ENCODE results near the gene PDLIM3. TPM values are rescaled to one million over a fixed set of nuclear protein-coding genes. Genes with fewer than 3 reads are reported as not detected.

Gene PDLIM3
- total and polyA plus RNA-seq, 2 experiments from 2014 or later = 10.0 to 29.3 TPM

DNA sequence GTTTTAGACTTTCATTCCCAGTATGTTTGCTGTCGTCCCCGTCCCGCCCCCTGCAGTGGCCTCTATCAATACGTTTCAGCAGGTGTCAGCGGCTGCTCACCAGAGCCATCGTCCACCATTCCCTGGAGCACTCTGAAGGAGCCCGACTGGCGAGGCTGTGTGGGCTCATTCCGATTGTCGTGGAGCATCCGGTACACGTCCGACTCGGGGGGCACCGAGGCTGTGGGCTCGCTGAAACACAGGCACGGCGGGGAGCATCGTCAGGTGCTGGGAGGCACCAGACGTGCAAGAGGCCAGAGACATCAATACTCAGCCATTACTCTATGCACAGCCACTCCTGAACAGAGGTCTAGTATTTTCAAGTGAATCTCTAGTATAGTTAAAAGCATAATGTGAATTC lies 28.9 kb downstream of the PDLIM3 start:
- Histone ChIP-seq H2AFZ (no peak overlapping the region), H3K27ac (no peak overlapping the region), H3K4me1 (ENCODE audit: insufficient read depth) (no peaks in the 10 kb centered on the region), H3K9me3 (ENCODE audit: low read depth) (no peaks in the 10 kb centered on the region), H3K9me2 (replicated peaks; ENCODE audit: insufficient read depth) (no peaks in the 10 kb centered on the region), H3K27me3 (no peaks in the 10 kb centered on the region), H3K36me3 (replicated peaks; ENCODE audit: insufficient read depth, low read depth) (no peaks in the 10 kb centered on the region), H3K79me2 (no peaks in the 10 kb centered on the region), H4K20me1 (ENCODE audit: insufficient read depth, poor library complexity, severe bottlenecking) (no peaks in the 10 kb centered on the region), H3K4me3 (no peak overlapping the region), H3K4me2 (no peak overlapping the region)
- TF ChIP-seq, protein P1, sequence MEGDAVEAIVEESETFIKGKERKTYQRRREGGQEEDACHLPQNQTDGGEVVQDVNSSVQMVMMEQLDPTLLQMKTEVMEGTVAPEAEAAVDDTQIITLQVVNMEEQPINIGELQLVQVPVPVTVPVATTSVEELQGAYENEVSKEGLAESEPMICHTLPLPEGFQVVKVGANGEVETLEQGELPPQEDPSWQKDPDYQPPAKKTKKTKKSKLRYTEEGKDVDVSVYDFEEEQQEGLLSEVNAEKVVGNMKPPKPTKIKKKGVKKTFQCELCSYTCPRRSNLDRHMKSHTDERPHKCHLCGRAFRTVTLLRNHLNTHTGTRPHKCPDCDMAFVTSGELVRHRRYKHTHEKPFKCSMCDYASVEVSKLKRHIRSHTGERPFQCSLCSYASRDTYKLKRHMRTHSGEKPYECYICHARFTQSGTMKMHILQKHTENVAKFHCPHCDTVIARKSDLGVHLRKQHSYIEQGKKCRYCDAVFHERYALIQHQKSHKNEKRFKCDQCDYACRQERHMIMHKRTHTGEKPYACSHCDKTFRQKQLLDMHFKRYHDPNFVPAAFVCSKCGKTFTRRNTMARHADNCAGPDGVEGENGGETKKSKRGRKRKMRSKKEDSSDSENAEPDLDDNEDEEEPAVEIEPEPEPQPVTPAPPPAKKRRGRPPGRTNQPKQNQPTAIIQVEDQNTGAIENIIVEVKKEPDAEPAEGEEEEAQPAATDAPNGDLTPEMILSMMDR (IDR thresholded peaks at IDR 0.05; ENCODE audit: poor library complexity) = no peak
- no peak for TF ChIP-seq EZH2phosphoT487 (IDR thresholded peaks at IDR 0.05; ENCODE audit: low read depth, severe bottlenecking, unreplicated experiment)
- TF ChIP-seq EZH2 (IDR thresholded peaks at IDR 0.05; ENCODE audit: borderline replicate concordance) = no peak
- DNase-seq (ENCODE audit: low spot score) = no peak
- WGBS (ENCODE audit: low lambda C conversion rate, missing lambda C conversion rate) = 91% methylated on average over 20 of the region's 20 CpGs

DNA sequence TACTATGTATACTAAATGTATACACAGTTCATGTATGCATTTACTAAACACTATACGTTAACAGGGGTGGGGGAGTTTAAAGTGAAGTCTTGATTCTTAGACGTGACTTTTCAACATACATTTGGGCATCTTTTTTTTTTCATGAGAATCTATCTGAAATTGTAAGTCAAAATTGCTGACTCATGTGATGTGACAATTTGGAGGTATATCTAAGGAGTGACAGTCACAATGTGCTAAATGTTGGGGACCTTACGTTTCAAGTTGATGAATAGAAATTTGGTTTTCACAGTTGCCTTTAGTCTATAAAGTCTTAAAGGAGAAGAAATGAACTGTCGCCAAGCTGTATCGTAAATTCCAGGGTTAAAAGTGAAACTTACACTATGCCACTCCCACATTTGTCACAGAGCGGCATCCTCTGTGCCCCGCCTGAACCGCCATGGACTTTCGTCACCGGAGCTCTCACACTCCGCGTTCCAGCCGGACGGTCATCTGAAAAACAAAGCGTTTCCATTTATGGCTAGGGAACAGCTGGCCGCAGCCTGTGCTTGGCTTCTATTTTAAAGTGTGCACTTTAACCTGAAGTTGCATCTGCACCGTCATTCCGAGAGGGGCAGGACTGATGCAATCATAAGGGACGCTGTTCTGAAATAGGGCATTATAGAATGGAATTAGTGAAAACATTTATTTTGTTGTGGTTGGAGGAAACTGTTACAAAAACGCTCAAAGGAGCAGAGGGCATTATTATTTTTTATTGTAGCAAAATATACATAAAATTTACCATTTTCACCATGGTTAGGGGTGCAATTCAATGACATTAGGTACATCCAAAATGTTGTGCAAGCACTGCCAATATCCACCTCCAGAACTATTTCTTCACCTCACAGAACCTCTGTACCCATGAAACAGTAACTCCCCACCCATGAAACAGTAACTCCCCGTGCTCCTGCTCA lies 30.9 kb downstream of the PDLIM3 start:
- Histone ChIP-seq H4K20me1 (ENCODE audit: insufficient read depth, poor library complexity, severe bottlenecking) (no peaks in the 10 kb centered on the region), H3K36me3 (replicated peaks; ENCODE audit: insufficient read depth, low read depth) (no peaks in the 10 kb centered on the region), H3K27ac (no peak overlapping the region), H3K4me3 (no peak overlapping the region), H3K27me3 (no peaks in the 10 kb centered on the region), H2AFZ (no peak overlapping the region), H3K9me3 (ENCODE audit: low read depth) (no peaks in the 10 kb centered on the region), H3K9me2 (replicated peaks; ENCODE audit: insufficient read depth) (no peaks in the 10 kb centered on the region), H3K79me2 (no peaks in the 10 kb centered on the region), H3K4me1 (ENCODE audit: insufficient read depth) (no peaks in the 10 kb centered on the region), H3K4me2 (no peak overlapping the region)
- TF ChIP-seq EZH2phosphoT487 (IDR thresholded peaks at IDR 0.05; ENCODE audit: low read depth, severe bottlenecking, unreplicated experiment) = no peak
- TF ChIP-seq EZH2 (IDR thresholded peaks at IDR 0.05; ENCODE audit: borderline replicate concordance) = no peak
- TF ChIP-seq, protein P1 (IDR thresholded peaks at IDR 0.05; ENCODE audit: poor library complexity) = no peak
- 90% methylated on average over 21 of the region's 21 CpGs for WGBS (ENCODE audit: low lambda C conversion rate, missing lambda C conversion rate)
- DNase-seq (ENCODE audit: low spot score) = no peak

DNA sequence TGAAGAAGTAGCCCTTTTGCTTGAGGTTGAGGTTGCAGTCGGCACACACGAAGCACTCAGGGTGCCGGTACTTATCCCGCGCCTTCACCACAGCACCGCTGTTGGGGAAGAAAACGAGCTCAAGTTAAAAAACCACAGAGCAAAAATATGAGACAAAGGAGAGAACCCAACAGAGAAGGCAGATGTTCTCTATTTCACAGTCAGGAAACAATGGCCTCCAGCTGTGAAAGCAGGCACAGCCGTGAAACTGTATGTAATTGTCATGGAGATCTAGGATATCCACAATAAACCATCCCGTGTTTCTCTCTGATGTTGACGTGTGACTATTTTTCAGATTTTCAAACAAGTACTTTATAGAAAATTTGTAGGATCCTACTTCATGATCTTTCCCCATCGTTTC lies 32.9 kb downstream of the PDLIM3 start:
- TF ChIP-seq EZH2 (IDR thresholded peaks at IDR 0.05; ENCODE audit: borderline replicate concordance) (no peak), EZH2phosphoT487 (IDR thresholded peaks at IDR 0.05; ENCODE audit: low read depth, severe bottlenecking, unreplicated experiment) (no peak)
- TF ChIP-seq, protein P1 (IDR thresholded peaks at IDR 0.05; ENCODE audit: poor library complexity) = no peak
- Histone ChIP-seq H3K27me3 (no peaks in the 10 kb centered on the region), H3K79me2 (no peaks in the 10 kb centered on the region), H3K4me2 (no peak overlapping the region), H2AFZ (no peak overlapping the region), H3K9me2 (replicated peaks; ENCODE audit: insufficient read depth) (no peaks in the 10 kb centered on the region), H3K9me3 (ENCODE audit: low read depth) (no peaks in the 10 kb centered on the region), H3K4me3 (no peak overlapping the region), H3K27ac (no peak overlapping the region), H3K4me1 (ENCODE audit: insufficient read depth) (no peaks in the 10 kb centered on the region), H3K36me3 (replicated peaks; ENCODE audit: insufficient read depth, low read depth) (no peaks in the 10 kb centered on the region), H4K20me1 (ENCODE audit: insufficient read depth, poor library complexity, severe bottlenecking) (no peaks in the 10 kb centered on the region)
- DNase-seq (ENCODE audit: low spot score) = no peak
- 79% methylated on average over 11 of the region's 11 CpGs for WGBS (ENCODE audit: low lambda C conversion rate, missing lambda C conversion rate)

All from hepatocyte (in vitro differentiated cells).